ENCODE data around the gene CLN5.

DNA sequence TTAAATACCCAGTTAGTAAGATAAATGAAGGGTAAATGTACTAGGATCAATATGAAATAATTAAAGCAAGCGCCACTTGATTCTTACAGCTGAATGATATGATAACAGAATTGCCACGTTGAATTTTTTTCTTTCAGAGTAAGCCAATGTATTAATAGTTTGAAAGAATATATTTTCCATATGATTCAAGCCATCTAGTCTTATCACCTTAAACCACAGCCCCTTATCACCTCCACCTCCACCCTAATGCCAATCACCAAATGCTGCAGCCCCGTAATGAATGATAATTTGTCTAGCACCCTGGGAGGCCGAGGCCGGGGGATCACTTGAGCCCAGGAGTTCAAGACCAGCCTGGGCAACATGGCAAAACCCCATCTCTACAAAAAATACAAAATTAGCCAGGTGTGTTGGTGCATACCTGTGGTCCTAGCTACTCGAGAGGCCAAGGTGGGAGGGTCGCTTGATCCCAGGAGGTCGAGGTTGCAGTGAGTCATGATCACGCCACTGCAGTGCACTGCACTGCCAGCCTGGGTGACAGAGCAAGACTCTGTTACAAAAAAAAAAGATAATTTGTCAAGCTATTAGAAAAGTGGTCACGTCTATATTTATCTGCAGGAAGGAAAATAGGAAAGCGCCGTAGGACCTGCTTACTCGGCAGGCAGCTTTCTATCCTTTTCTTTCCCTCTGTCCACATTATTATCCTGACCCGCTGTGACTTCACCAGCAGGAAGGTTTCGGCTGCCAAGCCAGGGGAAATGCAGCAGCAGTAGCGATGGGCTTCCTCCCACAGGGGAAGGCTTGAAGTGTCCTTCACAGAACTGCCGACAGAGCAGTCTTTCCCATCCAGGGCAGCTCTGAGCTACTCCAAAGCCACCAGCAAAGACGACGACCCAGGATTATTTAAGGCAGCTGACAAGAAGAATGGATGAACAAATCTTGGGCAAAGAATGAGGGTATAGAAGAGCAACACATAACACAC is 19.7 kb upstream of the CLN5 start:
- TF ChIP-seq, protein P1, sequence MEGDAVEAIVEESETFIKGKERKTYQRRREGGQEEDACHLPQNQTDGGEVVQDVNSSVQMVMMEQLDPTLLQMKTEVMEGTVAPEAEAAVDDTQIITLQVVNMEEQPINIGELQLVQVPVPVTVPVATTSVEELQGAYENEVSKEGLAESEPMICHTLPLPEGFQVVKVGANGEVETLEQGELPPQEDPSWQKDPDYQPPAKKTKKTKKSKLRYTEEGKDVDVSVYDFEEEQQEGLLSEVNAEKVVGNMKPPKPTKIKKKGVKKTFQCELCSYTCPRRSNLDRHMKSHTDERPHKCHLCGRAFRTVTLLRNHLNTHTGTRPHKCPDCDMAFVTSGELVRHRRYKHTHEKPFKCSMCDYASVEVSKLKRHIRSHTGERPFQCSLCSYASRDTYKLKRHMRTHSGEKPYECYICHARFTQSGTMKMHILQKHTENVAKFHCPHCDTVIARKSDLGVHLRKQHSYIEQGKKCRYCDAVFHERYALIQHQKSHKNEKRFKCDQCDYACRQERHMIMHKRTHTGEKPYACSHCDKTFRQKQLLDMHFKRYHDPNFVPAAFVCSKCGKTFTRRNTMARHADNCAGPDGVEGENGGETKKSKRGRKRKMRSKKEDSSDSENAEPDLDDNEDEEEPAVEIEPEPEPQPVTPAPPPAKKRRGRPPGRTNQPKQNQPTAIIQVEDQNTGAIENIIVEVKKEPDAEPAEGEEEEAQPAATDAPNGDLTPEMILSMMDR (IDR thresholded peaks at IDR 0.05): no peak
- TF ChIP-seq POLR2AphosphoS5 (IDR thresholded peaks at IDR 0.05; ENCODE audit: insufficient read depth in 1 of 2, low read depth in 1 of 2) (no peak), POLR2A (IDR thresholded peaks at IDR 0.05) (no peak)

Measured in vagina (tissue), 2 donors.